Right forelimb (tissue), 1 donor: ENCODE measurements around the gene POLD3.
"Not testable (repeated sequence)": the region's sequence is repeated elsewhere in the genome, so short reads cannot be mapped to it uniquely, and the experiment has no call there.

Experiments
- DNase-seq: peaks from one replicate; pipeline ENCODE4 v3.0.0-alpha.2; 2018

The POLD3 gene

DNA sequence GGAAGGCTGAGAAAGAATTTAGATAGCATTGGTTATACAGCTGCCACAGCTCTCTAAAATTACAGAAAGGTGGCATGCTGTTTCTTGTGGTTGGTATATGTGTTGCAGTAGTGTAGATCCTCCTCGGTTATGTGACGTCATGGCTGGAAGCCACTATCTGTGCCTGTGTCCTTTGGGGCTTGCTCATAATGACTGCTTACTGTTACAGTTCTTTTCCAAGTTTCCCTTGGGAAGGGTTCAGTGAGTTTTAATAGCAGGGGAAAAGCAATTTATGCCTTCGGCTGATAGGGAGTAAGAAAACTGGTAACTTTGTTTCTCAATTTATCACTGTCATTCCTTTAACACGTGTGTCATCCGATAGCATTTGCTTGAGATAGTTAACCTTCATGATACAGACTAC is 47.2 kb downstream of the POLD3 start:
- DNase-seq, result no peak

DNA sequence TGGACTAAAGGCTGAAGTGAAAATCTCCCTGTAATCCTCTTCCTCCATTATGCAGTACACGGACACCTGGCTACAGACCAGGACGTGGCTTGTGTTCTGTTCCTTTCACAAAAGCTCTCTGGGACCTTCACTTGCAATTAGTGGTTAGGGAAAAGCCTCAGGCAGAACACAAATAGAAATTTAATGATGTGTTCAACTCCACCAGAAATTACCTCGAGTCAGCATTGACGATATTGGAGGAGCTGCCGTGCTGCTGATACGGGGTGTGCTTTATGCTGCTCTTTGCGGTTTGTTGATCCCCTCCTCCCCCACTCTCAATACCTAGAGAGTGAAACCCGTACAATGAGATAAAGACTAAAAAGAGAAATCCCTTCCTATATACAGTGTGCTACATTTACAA is 48.9 kb downstream of the POLD3 start:
- no peak for DNase-seq

DNA sequence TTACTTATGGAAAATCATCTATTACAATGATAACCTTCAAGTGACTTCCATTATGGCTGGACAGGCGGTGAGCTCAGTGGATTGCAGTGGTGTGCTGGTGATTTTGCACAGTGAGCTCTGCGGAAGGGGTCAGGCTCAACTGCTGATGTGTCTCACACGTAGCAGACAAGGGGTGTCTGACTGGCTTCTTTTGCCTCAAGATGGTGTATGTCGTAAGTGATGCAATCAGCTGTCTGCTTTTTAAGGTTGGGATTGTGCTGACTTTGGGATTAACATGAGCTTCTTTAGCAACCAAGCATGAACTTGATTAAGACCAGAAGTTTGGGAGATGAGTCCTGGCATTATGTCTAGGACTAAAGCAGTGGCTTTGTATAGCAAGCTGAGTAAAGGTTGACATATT is 49.5 kb downstream of the POLD3 start:
- DNase-seq, result no peak

DNA sequence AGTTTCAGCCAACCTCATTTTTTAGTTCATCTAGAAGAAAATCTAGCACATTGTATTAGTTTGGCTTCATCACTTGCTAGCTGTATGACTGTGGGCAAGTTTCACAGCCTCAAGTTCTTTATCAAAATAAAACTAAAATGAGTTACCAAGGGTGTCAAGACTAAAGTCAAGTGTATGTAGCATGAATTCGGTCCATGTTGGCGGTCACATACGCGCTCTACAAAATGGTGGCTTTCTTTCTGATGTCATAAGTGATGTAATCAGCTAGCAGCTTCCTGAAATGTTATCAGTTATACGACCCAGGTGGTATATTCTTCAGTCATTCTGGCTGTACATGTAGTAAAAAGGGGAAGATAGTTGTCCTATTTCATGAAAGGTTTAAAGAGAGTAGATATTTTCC is 50.5 kb downstream of the POLD3 start:
- no peak for DNase-seq

DNA sequence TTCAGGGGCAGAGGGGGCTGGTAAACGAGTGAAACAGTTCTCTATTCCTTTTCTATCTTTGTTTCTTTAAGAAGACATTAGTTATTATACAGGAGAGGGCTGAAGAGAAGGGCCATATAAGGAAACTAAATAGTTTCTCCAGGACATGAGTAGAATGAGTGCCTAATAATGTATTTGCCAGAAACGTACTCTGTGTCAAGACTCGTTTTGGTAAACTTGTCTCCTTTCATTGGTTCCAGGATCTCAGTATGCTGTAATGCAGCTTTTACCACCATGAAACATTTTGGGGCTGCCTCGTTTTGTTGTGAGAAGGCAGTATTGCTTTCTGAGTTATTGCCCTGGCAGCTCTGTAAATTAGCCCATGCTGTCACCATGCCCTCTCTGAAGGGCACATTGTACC is 51.7 kb downstream of the POLD3 start:
- no peak for DNase-seq

DNA sequence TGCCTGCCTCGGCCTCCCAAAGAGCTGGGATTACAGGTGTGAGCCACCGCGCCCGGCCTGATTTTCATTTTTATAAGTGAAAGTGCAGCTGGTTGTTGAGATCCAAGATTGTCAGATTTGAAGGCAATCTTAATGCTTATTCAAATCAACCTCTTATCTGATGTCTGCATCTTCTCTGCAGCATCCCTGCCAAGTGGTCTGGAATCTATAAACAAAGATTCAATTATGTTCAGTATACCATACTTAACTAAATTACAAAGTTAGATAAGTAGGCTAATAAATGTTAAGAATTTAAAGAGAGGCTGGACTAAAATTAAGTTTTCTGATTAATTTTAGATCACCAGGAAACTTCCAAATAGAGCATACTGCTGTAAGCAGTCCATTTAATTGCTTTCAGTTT is 53.8 kb downstream of the POLD3 start:
- DNase-seq, result no peak

DNA sequence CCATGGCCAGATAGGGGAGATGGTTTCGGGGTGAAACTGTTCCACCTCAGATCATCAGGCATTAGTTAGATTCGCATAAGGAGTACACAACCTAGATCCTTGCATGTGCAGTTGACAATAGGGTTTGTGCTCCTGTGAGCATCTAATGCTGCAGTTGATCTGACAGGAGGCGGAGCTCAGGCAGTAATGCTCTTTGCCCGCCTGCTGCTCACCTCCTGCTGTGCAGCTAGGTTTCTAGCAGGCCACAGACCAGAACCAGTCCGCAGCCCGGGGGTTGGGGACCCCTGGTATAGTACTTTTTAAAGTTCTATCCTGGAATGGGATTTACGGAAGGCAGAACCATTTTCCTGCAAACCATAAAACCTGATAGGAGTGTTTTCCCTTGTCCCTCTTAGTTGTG is 54.6 kb downstream of the POLD3 start:
- DNase-seq, result no peak

DNA sequence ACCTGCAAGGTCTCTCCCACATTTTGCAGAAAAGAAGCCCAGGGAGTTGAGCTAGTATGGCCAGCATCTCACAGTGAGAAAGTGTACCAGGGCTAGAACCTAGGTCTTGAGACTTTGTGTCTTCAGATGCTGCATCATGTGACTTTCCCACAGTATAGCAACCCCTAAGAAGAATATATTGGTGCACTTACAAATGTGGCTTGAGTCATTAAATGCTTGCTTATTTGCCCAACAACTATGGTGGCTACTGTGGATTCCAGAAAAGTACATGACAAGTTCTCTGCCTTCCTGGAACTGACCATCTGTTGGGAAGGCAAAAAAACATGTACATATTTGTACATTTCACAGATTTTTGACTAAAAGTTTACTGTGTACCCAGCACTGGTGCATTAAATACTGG is 55.0 kb downstream of the POLD3 start:
- DNase-seq, result no peak

DNA sequence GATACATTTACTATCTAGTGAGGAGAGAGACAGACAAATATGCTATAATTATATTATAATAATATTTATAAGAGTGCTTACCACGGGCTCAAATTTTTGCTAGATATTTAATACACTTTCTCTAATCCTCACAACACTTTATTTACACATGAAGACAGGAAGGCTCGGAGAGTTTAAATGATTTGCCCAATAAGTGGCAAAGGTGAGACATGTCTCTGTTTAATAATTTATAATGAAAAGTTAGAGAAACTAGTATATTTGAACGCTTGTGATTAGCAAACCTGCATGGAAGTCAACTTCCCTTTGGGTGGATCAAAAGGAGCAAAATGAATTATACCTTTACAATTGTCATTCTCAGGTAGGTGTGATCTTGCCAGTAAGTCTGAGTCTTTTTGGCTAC is 55.4 kb downstream of the POLD3 start:
- no peak for DNase-seq

DNA sequence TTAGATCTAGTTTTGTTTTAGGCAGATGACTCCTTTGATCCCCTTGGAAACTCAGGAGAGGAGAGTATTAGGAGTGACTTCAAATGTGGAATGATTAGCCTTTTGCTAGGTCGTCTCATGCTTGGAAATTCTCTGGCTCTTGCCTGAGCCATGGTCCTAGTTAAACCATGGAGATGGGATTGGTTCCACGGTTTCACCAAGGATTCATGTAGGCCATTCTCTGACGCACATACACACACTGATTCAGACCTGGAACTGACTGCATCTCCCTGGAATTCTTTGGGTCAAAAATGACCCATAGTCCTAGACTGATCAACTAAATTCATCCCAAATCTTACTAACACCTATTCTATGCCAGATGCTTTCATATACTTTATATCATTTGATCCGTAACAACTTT is 56.5 kb downstream of the POLD3 start:
- DNase-seq, result no peak

DNA sequence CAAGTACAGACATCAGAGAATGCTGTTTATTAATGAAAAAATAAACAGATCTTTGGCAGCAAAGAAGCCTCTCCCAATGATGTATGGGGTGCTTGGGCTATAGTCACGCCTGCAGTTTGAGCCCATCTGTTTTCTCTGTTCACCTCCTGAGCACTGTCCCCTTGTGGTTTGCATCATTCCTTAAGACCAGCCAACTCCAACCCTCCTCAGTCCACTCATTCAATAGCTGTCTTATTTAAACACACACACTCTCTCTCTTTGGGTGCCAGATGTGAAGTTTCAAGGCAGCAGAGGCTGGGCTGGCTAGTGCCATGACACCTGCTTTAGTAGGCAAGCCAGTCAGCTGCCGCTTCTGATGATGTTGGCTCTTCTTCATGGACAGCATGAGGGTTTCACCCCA is 58.1 kb downstream of the POLD3 start:
- no peak for DNase-seq

DNA sequence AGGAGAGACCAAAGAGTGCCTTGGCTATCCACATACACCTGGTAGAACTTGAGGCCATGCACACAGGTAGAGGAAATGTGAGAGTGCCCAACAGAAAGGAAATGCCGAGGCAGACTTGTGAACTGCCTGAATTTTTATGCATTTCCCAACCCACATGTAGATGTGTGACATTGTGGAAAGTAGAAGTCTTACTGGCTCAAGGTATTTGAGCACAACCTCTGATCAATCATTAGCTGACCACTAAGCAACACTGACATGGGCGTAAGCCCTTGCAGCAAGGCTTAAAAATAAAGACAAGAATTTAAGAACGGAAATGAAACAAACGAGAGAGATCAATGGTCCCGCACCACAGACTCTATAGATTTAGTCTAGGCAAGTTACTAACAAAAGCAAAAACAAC is 62.6 kb downstream of the POLD3 start:
- DNase-seq, result no peak

DNA sequence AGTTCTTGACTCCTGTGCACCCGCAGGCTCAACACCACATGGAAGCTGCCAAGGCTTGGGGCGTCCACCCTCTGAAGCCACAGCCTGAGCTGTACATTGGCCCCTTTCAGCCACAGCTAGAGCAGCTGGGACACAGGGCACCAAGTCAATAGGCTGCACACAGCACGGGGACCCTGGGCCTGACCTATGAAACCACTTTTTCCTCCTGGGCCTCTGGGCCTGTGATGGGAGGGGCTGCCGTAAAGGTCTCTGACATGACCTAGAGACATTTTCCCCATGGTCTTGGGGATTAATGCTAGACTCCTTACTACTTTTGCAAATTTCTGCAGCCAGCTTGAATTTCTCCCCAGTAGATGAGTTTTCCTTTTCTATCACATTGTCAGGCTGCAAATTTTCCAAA is 66.7 kb downstream of the POLD3 start:
- not testable (repeated sequence) for DNase-seq

DNA sequence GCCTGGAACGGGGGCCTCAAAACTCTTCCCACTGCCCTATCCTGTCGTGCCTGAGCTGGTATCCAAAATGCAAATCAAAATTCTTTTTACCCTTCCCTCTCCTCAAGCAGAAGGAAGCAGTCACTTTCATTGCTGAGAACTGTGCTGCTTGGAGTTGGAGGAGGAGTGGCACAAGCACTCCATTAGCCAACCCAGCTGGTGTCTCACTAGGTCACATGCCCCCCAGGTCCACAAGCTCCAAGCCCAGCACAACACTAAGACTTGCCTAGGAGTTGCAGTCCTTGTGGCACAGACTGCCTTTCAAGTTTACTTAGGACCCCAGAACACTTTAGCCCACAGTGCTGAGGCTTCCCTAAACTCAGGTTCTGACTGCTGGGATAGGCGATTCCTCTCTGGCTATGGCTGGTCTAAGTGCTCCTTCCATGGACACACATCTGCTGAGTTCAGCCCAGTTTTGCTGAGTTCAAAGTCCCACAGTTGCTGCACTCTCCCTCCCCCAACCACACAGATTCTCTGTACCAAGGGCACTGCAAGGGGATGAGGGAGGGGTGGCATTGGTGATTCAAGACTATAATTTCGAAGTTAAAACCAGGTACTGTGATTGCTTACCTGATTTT is 70.2 kb downstream of the POLD3 start:
- no peak for DNase-seq

DNA sequence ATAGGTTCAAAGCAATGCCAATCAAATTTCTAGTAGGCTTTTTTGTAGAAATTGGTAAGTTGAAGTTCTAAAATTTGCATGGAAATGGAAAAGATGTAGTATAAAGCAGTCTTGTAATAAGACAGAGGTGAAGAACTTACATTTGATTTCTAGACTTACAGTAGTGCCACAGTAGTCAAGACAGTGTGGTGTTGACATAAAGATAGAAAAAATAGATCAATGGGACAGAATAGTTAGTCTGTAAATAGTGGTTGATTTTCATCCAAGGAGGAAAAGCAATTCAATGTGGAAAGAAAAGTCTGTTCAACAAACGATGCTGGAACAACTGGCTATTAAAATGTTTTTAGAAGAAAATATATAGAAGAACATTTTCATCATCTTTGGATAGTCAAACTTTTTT is 70.9 kb downstream of the POLD3 start:
- DNase-seq, result no peak

DNA sequence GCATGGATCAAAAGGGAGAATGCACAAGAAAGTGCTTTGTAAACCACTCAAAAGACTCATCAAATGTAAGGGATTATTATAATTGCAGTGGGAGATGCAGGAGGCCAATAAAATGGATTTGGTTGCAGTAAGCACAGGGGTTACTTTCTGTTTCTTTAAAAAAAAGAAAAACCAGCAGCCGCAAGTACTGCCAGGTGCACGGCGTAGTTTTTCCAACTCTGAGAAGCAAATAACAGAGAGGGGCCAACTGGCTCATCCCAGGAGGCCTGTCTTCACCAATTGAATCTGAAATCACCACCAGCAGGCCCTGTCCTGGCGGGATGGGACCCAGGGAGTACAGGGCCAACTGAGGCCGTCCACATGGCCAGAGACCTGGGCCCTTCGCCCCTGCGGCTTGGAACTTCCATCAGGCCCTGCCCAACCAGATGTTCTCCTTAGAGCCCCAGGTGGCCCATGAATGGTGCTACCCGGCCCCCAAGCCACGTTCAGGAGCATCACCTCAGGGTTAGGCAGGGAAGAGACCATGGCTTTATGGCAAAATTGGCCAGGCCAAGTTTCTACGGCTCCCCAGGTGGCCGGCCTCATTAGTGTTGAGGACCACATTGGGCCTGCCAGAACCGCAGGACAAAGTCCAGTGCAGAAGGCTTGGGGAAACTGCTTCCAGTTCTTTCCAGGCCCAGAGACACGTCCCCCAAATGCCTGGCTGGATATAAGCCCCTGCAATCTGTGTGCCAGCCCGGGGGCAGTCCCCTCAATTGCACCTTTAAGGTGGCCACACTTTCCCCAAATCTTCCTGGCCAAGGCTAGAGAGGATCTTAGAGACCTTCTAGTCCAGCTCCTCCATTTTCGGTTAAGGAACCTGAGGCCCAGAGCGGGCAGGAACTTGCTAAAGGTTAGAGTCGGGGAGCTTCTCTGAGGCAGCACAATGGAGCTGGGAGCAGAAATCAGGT is 77.1 kb downstream of the POLD3 start:
- DNase-seq, result no peak

DNA sequence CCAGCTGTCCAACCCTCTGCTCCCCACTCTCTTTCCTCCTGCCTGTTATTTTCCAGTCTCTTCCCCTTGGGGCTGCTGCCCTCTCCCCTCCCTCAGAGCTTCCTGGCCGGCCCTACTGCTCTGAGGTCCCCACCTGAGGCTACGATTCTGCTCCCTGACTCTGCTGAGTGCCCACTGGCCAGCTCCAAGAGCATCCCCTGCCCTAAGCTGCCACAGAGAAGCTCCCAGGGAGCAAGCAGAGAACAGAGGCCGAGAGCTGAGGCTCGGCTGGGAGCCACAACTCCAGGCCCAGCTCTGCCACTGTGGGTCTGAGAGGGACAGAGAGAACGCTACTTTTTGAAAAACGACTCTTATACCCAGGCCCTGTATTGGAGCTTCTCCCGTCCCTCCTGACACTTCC is 77.8 kb downstream of the POLD3 start:
- no peak for DNase-seq

DNA sequence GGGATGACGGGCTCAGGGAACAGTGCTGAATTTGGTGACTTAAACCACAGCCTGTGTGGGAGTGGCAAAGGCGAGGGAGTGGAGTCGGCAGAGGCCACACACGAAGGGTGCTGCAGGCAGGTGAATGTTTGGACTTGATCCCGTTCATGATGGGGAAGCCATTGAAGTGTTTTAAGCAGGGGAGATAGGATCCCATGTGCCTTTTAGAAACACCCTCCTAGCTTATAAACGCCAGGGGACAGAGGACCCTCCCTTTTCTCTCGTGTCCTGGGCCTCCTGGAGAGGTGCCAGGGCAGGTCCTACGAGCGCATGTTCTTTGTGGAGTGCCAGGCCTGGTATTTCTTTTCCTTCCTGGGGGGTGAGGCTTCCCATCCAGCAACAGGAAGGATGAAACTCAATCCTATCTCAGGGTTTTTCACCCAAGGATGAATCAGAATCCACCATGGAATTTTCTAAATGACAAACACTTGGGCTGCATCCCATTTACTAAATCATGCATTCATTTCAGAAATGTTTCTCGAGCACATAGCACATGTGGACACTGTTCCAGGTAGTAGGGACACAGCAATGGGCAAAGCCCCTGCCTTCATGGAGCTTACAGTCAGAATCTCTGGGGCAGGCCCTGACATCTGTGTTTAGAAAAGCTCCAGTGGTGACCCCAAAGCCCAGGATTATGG is 79.3 kb downstream of the POLD3 start:
- DNase-seq, result no peak

DNA sequence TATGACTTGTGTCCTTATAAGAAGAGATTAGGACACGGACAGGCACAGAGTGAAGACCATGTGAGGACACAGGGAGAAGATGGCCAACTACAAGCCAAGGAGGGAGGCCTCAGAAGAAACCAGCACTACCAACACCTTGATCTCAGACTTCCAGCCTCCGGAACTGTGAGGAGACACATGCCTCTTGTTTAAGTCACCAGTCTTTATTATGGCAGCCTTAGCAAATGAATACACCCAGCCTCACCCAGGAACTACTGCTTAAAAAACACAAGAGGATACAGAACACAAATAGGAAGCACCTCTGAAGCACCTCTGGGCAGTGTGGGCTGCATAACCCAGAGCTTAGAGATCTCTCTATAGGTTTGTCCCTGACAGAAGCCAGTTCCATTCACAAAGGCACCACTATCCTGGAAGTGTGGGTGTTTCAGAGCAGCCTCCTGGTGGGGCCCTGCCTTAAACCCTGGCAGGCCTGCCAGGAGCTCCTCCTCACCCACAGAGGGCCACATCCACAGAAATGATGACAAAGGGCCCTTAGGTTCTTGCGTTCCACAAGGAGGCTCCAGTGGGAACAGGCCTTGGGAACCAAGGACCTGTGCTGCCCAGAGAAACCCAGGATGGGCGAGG is 80.1 kb downstream of the POLD3 start:
- peak; percentile 34 for DNase-seq

DNA sequence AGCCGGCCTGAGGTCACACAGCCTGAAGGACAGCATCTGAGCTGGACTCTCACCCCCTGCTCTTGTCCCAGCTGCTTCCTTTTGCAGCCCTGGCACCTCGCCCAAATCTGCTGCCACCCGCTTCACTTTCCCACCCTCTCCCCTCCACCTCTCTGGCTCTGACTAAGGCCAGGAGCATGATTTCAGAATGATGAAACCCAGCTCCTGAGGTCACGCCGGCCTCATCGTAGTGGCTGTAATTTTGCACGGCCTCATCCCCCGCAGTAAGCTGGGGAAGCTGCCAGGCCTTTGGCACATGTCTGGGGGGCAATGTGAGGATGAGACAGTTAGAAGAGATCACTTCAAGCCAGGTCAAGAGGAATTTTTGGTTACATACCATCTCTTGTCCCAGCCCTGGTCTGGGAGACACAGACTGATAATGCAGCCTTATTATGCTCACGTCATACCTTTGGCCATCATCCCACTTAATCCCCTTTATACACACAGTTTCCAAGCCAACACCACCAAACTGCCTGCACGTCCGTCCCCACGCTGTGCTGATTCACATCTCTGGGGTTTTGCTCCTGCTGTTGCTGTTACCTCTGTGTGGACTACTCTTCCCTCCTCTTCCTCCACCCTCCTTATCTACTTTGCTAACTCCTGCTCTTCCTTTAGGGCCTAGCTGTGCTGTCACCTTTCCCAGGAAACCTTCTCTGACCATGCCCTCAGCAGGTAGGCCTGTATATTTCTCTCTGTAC is 80.7 kb downstream of the POLD3 start:
- DNase-seq, result peak; percentile 62

DNA sequence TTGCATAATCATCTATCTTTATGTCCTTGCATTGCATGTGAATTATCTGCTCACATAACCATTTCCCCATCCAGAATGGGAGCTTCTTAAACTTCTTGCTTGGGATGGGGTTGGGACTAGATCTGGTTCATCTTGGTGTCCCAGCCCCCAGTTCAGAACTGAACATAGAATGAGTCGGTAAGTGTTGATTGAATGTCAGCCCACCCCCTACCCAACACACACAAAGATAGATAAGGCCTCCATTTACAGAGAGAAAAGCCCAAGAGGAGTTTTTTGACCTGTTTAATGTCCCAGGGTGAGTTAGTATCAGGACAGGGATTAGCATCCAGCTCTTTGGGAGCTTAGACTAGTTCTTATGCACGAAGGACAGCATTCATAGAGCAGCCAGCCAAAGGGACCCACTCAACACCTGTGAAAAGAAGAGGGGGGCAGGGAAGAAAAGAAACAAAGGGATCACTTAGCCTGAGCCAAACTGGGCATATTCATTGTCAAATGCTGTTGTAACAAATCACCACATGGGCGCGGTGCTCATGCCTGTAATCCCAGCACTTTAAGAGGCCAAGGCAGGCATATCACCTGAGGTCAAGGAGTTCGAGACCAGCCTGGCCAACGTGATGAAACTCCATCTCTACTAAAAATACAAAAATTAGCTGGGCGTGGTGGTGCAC is 81.4 kb downstream of the POLD3 start:
- peak; percentile 28 for DNase-seq

DNA sequence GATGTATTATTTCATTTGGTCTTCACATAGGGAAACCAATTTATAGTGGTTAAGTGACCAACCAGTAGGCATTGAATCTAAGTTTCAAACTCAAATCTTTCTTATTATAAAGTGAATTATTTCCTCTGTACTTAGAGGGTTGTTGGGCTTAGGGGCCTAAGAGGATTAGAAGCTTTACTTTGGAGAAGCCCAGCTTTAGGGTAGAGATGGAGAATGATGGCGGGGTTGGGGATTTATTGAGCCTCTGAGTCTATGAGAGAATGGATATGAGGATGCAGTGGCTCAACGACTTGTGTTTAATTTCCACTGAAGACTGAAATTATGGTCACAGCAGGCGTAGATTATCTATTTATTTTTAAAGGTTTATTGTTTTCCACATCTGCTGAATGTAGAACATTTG is 83.4 kb downstream of the POLD3 start:
- no peak for DNase-seq
